ENCODE data around the gene SEMA3C. TPM values are rescaled to one million over a fixed set of nuclear protein-coding genes. Genes with fewer than 3 reads are reported as not detected.

The SEMA3C gene
- total RNA-seq, 1 experiment from 2014 or later, result 232 TPM

DNA sequence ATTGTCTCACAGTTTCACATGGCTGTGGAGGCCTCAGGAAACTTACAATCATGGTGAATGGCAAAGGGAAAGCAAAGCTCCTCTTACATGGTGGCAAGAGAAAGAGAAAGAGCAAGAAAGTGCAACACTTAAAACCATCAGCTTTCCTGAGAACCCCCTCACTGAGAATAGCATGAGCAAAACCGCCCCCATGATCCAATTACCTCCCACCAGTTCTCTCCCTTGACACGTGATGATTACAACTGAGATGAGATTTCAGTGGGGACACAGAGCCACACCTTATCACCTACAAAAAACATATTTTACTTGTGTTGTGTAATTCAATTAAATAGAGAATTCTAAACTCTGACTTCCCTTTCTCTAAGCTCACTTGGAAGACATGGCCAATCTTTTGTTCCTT is 80.2 kb downstream of the SEMA3C start:
- CTCF ChIA-PET, result no interaction called here
- Histone ChIP-seq H3K27ac (ENCODE audit: low read length) (peak overlapping the region; percentile 77), H3K4me3 (ENCODE audit: low read depth in 2 of 2, low read length in 2 of 2) (no peak overlapping the region), H3K36me3 (ENCODE audit: control insufficient read depth, insufficient read depth, low read length) (no peaks in the 10 kb centered on the region; the same call in 1 of the 2 replicates), H3K27me3 (ENCODE audit: control insufficient read depth, insufficient read depth, low read length) (no peaks in the 10 kb centered on the region), H3K4me1 (ENCODE audit: control insufficient read depth, insufficient read depth, low read length) (peaks cover 89% of the 10 kb centered on the region), H3K9me3 (ENCODE audit: control insufficient read depth, insufficient read depth, low read depth, low read length) (no peaks in the 10 kb centered on the region)
- in situ Hi-C loops (cut with HindIII; ENCODE audit: low pct_unique_long_range_greater_than_20kb, low sequenced_read_pairs), result no loop called here
- DNase-seq (ENCODE audit: low read depth, low spot score), result no peak
- intact Hi-C loops (cut with micrococcal nuclease; ENCODE audit: unreplicated experiment), result no loop called here
- POLR2A ChIA-PET, result interaction anchor here (0.5 kb wide), 1 partner anchor 71 kb away, joined by 3 read pairs; no protein-coding TSS in a partner anchor
- ATAC-seq, result no peak
- TF ChIP-seq REST (IDR thresholded peaks at IDR 0.05; ENCODE audit: insufficient read depth in 1 of 2, low read depth in 2 of 2, low read length in 1 of 2) (no peak), SIN3A (IDR thresholded peaks at IDR 0.05; ENCODE audit: borderline replicate concordance, insufficient read depth, low read depth, low read length) (no peak)
- TF ChIP-seq, protein P1, sequence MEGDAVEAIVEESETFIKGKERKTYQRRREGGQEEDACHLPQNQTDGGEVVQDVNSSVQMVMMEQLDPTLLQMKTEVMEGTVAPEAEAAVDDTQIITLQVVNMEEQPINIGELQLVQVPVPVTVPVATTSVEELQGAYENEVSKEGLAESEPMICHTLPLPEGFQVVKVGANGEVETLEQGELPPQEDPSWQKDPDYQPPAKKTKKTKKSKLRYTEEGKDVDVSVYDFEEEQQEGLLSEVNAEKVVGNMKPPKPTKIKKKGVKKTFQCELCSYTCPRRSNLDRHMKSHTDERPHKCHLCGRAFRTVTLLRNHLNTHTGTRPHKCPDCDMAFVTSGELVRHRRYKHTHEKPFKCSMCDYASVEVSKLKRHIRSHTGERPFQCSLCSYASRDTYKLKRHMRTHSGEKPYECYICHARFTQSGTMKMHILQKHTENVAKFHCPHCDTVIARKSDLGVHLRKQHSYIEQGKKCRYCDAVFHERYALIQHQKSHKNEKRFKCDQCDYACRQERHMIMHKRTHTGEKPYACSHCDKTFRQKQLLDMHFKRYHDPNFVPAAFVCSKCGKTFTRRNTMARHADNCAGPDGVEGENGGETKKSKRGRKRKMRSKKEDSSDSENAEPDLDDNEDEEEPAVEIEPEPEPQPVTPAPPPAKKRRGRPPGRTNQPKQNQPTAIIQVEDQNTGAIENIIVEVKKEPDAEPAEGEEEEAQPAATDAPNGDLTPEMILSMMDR (IDR thresholded peaks at IDR 0.05), result no peak
- BruUV-seq (replicated peaks), result no TSS peak

GRCh38 chr7:80837345-80837744 is 81.5 kb downstream of the SEMA3C start:
- in situ Hi-C loops (cut with HindIII; ENCODE audit: low pct_unique_long_range_greater_than_20kb, low sequenced_read_pairs) (no loop called here), intact Hi-C loops (cut with micrococcal nuclease; ENCODE audit: unreplicated experiment) (no loop called here)
- no peaks in the 10 kb centered on the region for H3K9me3 ChIP-seq (ENCODE audit: control insufficient read depth, insufficient read depth, low read depth, low read length)
- H3K4me3 ChIP-seq (ENCODE audit: low read depth in 2 of 2, low read length in 2 of 2), result no peak overlapping the region
- peak; percentile 54 for TF ChIP-seq TCF7L2 (IDR thresholded peaks at IDR 0.05; ENCODE audit: low read depth, low read length)
- TF ChIP-seq, protein P1 (IDR thresholded peaks at IDR 0.05), result no peak
- peak overlapping the region; percentile 77 for H3K27ac ChIP-seq (ENCODE audit: low read length)
- POLR2A ChIA-PET, result no interaction called here
- no peaks in the 10 kb centered on the region for H3K36me3 ChIP-seq (ENCODE audit: control insufficient read depth, insufficient read depth, low read length)
- DNase-seq (ENCODE audit: low read depth, low spot score) (no peak), ATAC-seq (no peak)
- peaks cover 88% of the 10 kb centered on the region for H3K4me1 ChIP-seq (ENCODE audit: control insufficient read depth, insufficient read depth, low read length)
- H3K27me3 ChIP-seq (ENCODE audit: control insufficient read depth, insufficient read depth, low read length), result no peaks in the 10 kb centered on the region
- BruUV-seq (replicated peaks), result no TSS peak
- CTCF ChIA-PET, result no interaction called here

DNA sequence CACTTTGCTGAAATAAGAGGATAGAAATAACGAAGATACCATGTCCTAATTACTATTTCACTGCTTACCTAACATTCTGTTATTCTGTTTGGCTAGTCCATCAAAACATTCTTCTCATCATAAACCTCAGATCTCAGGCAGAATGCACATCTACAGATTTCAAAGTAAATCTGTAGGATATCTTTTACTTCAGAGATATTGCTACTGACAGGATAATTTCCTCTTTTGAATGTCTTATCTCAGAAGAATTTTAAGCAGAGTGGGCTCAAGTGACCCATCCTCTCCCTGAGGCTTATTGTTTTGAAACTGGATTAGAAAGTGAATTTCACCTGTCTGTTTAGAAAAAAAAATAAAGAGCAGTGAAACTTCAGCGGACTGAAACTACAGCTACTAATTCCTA is 83.6 kb downstream of the SEMA3C start:
- no peaks in the 10 kb centered on the region for H3K27me3 ChIP-seq (ENCODE audit: control insufficient read depth, insufficient read depth, low read length)
- H3K36me3 ChIP-seq (ENCODE audit: control insufficient read depth, insufficient read depth, low read length), result no peaks in the 10 kb centered on the region
- no peak overlapping the region for H3K4me3 ChIP-seq (ENCODE audit: low read depth in 2 of 2, low read length in 2 of 2)
- intact Hi-C loops (cut with micrococcal nuclease; ENCODE audit: unreplicated experiment) (no loop called here), in situ Hi-C loops (cut with HindIII; ENCODE audit: low pct_unique_long_range_greater_than_20kb, low sequenced_read_pairs) (no loop called here)
- ATAC-seq, result no peak
- DNase-seq (ENCODE audit: low read depth, low spot score), result no peak
- ChIA-PET CTCF (no interaction called here), POLR2A (no interaction called here)
- no TSS peak for BruUV-seq (replicated peaks)
- TF ChIP-seq SIN3A (IDR thresholded peaks at IDR 0.05; ENCODE audit: borderline replicate concordance, insufficient read depth, low read depth, low read length) (no peak), TCF7L2 (IDR thresholded peaks at IDR 0.05; ENCODE audit: low read depth, low read length) (no peak), REST (IDR thresholded peaks at IDR 0.05; ENCODE audit: insufficient read depth in 1 of 2, low read depth in 2 of 2, low read length in 1 of 2) (no peak), POLR2AphosphoS5 (IDR thresholded peaks at IDR 0.05; ENCODE audit: low read depth, low read length) (no peak)
- TF ChIP-seq, protein P1 (IDR thresholded peaks at IDR 0.05), result no peak
- peak overlapping the region; percentile 90 for H3K27ac ChIP-seq (ENCODE audit: low read length)
- no peaks in the 10 kb centered on the region for H3K9me3 ChIP-seq (ENCODE audit: control insufficient read depth, insufficient read depth, low read depth, low read length)
- peaks cover 88% of the 10 kb centered on the region for H3K4me1 ChIP-seq (ENCODE audit: control insufficient read depth, insufficient read depth, low read length)

Data from Panc1 (cell line).